Vagina (tissue), 2 donors: Measurements from ENCODE around the gene CASZ1. TPM values are rescaled to one million over a fixed set of nuclear protein-coding genes. Genes with fewer than 3 reads are reported as not detected.

Source experiments
- DNase-seq, 2 donors: peaks; one replicate each; pipeline ENCODE4 v3.0.0-alpha.2; 2017; ENCODE audit errors: extremely low spot score in 2 of 2
- H3K27ac ChIP-seq: fragments of 200-600 bp; sonication (generic); one replicate; pipeline ENCODE4 v1.5.1; 2019
- H3K27me3 ChIP-seq: fragments of 200-600 bp; sonication (generic); one replicate; pipeline ENCODE4 v1.5.1; 2019
- H3K36me3 ChIP-seq, 2 donors: fragments of 200-600 bp; sonication (generic); one replicate each; pipeline ENCODE4 v1.5.1; 2017 to 2019
- H3K4me1 ChIP-seq: fragments of 200-600 bp; sonication (generic); one replicate; pipeline ENCODE4 v1.5.1; 2019
- H3K4me3 ChIP-seq, 2 donors: fragments of 200-600 bp; sonication (generic); 1 replicate in 1 of 2; 2 replicates in 1 of 2; pipeline ENCODE4 v1.5.1; 2016 to 2019
- H3K9me3 ChIP-seq: fragments of 200-600 bp; sonication (generic); one replicate; pipeline ENCODE4 v1.5.1; 2019
- CTCF ChIP-seq, 3 experiments: fragments of 450-650 bp in 2 of 3; fragments of 200-600 bp in 1 of 3; sonication (generic) in 1 of 3; IDR thresholded peaks; one replicate each; pipeline ENCODE4 v1.5.1; 2017 to 2019; ENCODE audit warnings: antibody characterized with exemption in 3 of 3, mild to moderate bottlenecking in 2 of 3, moderate library complexity in 2 of 3
- POLR2A ChIP-seq, 2 donors: fragments of 450-650 bp; IDR thresholded peaks; one replicate each; pipeline ENCODE4 v1.6.1; 2017; ENCODE audit warnings: antibody characterized with exemption in 2 of 2, mild to moderate bottlenecking in 2 of 2, moderate library complexity in 2 of 2
- POLR2AphosphoS5 ChIP-seq, 2 donors: sonication (generic); formaldehyde crosslinking; IDR thresholded peaks; one replicate each; pipeline ENCODE4 v1.9.0; 2017; ENCODE audit warnings: antibody characterized with exemption in 2 of 2, mild to moderate bottlenecking in 2 of 2, low read depth in 1 of 2; ENCODE audit not compliant: insufficient read depth in 1 of 2
- intact Hi-C: fragments of 100-400 bp; cut with DNase I; formaldehyde crosslinking; loops from one replicate; pipeline ENCODE4 v1.15.1; 2023
- total RNA-seq: library from RNA; depleted of rRNA; stranded (reverse); fragments of >200 nt; gene quantifications from one replicate; pipeline ENCODE4 v1.2.3, GENCODE V29; 2016

CASZ1 gene
- total RNA-seq, 1 donor from 2014 or later: 30.7 TPM

- intact Hi-C loops: no loop called here
- TF ChIP-seq POLR2AphosphoS5 (IDR thresholded peaks at IDR 0.05; ENCODE audit: insufficient read depth in 1 of 2, low read depth in 1 of 2) (no peak), CTCF (IDR thresholded peaks at IDR 0.05) (no peak)
- Histone ChIP-seq H3K36me3 (no peaks in the 10 kb centered on the region), H3K9me3 (no peaks in the 10 kb centered on the region), H3K27me3 (no peaks in the 10 kb centered on the region), H3K4me1 (no peaks in the 10 kb centered on the region), H3K27ac (no peak overlapping the region), H3K4me3 (no peak overlapping the region)
- DNase-seq: no peak
These were observed 178.2 kb downstream of the CASZ1 start for GRCh38 chr1:10617931-10618885.

GRCh38 chr1:10617318-10617717 is 179.1 kb downstream of the CASZ1 start:
- intact Hi-C loops: no loop called here
- TF ChIP-seq POLR2A (IDR thresholded peaks at IDR 0.05): no peak
- TF ChIP-seq POLR2AphosphoS5 (IDR thresholded peaks at IDR 0.05; ENCODE audit: insufficient read depth in 1 of 2, low read depth in 1 of 2): no peak
- no peak for TF ChIP-seq CTCF (IDR thresholded peaks at IDR 0.05)
- DNase-seq: no peak
- no peaks in the 10 kb centered on the region for H3K9me3 ChIP-seq
- H3K36me3 ChIP-seq: no peaks in the 10 kb centered on the region
- no peak overlapping the region for H3K27ac ChIP-seq
- H3K27me3 ChIP-seq: no peaks in the 10 kb centered on the region
- H3K4me3 ChIP-seq: no peak overlapping the region
- no peaks in the 10 kb centered on the region for H3K4me1 ChIP-seq

GRCh38 chr1:10616696-10617095 is 179.8 kb downstream of the CASZ1 start:
- no peak for DNase-seq
- TF ChIP-seq CTCF (IDR thresholded peaks at IDR 0.05) (no peak), POLR2AphosphoS5 (IDR thresholded peaks at IDR 0.05; ENCODE audit: insufficient read depth in 1 of 2, low read depth in 1 of 2) (no peak), POLR2A (IDR thresholded peaks at IDR 0.05) (no peak)
- Histone ChIP-seq H3K36me3 (no peaks in the 10 kb centered on the region), H3K27ac (no peak overlapping the region), H3K4me1 (no peaks in the 10 kb centered on the region), H3K4me3 (no peak overlapping the region), H3K27me3 (no peaks in the 10 kb centered on the region), H3K9me3 (no peaks in the 10 kb centered on the region)
- intact Hi-C loops: no loop called here

GRCh38 chr1:10615932-10616671 is 180.3 kb downstream of the CASZ1 start:
- Histone ChIP-seq H3K36me3 (no peaks in the 10 kb centered on the region), H3K27ac (no peak overlapping the region), H3K27me3 (no peaks in the 10 kb centered on the region), H3K9me3 (no peaks in the 10 kb centered on the region), H3K4me1 (no peaks in the 10 kb centered on the region), H3K4me3 (no peak overlapping the region)
- DNase-seq: no peak
- TF ChIP-seq POLR2A (IDR thresholded peaks at IDR 0.05) (no peak), CTCF (IDR thresholded peaks at IDR 0.05) (no peak), POLR2AphosphoS5 (IDR thresholded peaks at IDR 0.05; ENCODE audit: insufficient read depth in 1 of 2, low read depth in 1 of 2) (no peak)
- intact Hi-C loops: no loop called here
